GM21723 (cell line): ENCODE data around the gene ABTB2.
A peak's percentile ranks its signal among the peaks of the same experiment; 100 is the strongest.

Experiments used
- ATAC-seq: cut with Tn5 transposase; IDR thresholded peaks from one replicate; pipeline ENCODE4 v1.9.1; 2021; ENCODE audit warnings: mild to moderate bottlenecking, moderate library complexity; ENCODE audit not compliant: unreplicated experiment

The ABTB2 gene

GRCh38 chr11:34243600-34244464 is 114.0 kb downstream of the ABTB2 start:
- ATAC-seq: peak; percentile 76

GRCh38 chr11:34242037-34242625 is 115.7 kb downstream of the ABTB2 start:
- no peak for ATAC-seq

DNA sequence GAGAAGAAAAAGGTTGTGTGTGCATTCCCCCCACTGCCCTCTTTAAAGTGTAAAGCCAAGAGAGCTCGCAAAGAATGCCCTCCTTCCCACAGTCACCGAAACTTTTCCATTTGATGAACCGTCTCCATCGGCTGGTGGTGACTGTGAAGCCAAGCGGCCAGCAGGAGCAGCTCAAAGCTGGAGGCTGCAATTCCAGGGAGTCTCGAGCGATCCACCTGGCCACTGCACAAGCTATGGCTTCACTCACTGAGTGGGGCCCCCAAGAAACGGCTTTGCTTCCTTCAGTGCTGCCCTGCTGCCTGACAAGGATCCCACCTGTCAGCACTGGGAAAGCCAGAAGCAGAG is 117.7 kb downstream of the ABTB2 start:
- ATAC-seq: no peak

DNA sequence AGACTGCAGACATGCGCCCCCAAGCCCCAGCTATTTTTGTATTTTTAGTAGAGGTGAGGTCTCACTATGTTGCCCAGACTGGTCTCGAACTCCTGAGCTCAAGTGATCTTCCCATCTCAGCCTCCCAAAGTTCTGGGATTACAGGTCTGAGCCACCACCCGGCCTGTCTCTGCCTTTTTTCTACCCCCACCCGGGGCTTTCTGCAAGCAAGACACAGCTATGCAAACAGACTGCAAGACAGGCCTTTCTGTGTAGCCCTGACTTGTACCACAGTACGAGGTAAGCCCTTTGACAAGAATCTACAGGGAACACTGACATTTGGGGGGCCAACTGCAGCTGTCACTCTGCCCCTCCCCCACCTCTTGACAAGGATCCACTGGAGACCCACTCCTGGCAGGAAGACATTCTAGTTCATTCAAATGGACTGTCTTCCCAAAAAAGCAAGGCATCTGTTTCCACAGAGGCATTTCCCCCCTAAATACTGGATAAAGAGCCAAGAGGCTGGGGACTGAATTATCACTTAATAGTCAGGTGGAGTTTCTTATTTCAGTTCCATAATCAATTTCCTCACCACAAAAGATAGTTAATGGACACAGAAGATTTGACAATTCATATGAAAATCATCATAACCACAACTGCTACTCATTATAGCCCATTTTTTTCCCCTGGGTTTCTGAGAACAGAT is 118.2 kb downstream of the ABTB2 start:
- no peak for ATAC-seq

GRCh38 chr11:34238966-34239365 is 118.8 kb downstream of the ABTB2 start:
- ATAC-seq: no peak

GRCh38 chr11:34238533-34238932 is 119.3 kb downstream of the ABTB2 start:
- no peak for ATAC-seq

DNA sequence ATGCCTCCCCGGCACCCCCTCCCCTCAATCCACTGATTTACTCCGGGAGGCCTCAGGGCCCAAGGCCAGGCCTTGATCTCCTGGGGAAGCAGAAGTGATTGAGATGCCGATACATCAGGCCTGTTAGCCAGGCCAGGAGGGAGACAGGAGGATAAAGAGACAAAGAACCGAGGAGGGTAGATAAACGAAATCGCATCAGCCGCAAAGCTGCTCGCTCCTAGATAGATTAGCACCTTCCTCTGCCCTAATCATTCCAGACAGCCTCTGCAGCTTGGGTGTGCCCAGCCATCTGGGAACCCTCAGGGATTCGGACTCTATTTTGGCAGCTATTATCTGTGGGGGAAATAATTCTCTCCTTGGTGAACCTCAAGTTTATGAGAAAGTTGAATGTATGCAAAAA is 121.2 kb downstream of the ABTB2 start:
- ATAC-seq: no peak

GRCh38 chr11:34235591-34236071 is 122.2 kb downstream of the ABTB2 start:
- ATAC-seq: no peak

- ATAC-seq: peak; percentile 41
Observed at GRCh38 chr11:34235189-34235588, 122.6 kb downstream of the ABTB2 start.

DNA sequence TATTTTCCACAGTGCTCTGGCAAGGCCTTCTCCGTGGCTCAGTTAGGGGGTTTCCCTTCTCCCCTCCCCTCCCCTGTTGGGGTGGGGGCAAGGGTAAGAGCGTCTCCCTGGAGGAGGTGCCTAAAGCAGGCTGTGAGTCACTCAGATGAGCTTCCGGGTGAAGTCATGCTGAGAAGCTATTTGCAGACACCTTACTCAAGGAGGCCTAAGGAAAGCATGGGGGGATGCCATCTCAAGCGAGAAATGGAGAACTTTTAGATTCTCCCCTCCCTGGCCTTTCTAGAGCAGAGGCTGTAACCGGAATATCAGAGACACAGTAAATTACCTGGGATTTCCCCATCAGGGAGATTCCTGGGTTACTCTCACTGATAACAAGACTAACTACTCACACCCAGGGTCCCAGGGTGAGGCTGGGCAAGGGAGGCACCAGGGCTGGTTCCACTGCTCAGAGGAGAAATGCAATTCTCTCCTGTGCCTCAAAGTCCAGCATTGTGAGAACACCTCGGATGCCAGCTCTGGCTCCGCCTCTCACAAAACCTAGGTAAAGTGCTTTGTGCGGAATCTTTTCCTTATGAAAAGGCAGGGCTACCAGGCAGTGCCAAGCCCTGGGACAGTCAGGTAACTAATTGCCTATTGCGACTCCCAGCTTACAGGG is 123.6 kb downstream of the ABTB2 start:
- peak; percentile 83 for ATAC-seq

GRCh38 chr11:34233215-34233614 is 124.6 kb downstream of the ABTB2 start:
- ATAC-seq: no peak

DNA sequence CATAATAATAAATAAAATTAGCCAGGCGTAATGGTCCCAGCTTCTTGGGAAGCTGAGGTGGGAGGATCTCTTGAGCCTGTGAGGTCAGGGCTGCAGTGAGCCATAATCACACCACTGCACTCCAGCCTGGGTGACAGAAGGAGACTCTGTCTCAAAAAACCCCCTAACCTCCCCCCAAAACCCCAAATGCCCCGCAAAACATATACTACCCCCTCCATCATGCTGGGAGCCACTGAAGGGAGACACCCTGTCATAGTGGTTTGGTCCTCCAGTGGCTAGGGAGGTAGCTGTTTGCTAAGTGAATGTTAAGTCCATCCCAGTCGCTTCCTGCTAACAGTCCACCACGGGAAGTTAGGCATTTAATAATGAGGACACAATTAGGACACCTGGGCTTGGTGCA is 125.0 kb downstream of the ABTB2 start:
- no peak for ATAC-seq

DNA sequence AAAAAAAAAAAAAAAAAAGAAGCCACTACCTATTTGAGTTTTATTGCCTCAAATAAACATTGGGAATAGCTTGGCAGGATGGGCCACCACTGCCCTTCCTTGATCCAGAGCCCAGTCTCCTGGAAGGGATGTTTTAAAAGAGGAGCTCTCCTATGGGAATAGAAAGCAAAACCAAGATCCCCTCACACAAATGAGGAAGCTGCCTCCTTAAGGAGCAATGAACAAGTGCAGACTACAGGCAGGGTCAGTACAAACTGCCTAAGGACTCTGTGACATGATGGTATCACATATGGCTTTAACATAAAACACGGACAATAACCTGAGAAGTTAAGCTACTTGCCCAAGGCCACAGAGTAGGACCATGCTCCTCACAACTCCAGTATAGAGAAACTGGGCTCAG is 131.6 kb downstream of the ABTB2 start:
- no peak for ATAC-seq

GRCh38 chr11:34225091-34225490 is 132.7 kb downstream of the ABTB2 start:
- ATAC-seq: no peak

- ATAC-seq: no peak
Observed at GRCh38 chr11:34224434-34224966, 133.3 kb downstream of the ABTB2 start.

GRCh38 chr11:34223907-34224306 is 133.9 kb downstream of the ABTB2 start:
- ATAC-seq: no peak

- ATAC-seq: no peak
Observed at GRCh38 chr11:34223021-34223813, 134.6 kb downstream of the ABTB2 start.

DNA sequence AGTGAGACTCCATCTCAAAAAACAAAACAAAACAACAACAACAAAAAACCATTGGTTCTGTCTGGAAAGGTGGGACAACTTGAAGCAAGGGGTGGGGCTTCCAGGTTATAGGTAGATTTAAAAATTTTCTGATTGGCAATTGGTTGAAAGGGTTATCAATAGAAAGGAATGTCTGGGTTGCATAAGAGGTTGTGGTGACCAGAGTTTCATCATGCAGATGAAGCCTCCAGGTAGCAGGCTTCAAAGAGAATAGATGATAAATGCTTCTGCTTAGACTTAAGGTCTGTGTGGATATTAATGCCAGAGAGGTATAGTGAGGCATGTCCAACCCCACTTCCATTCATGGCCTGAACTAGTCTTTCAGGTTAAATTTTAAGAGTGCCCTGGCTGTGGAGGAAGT is 135.8 kb downstream of the ABTB2 start:
- ATAC-seq: no peak

- no peak for ATAC-seq
Observed at GRCh38 chr11:34219941-34220370, 137.9 kb downstream of the ABTB2 start.

DNA sequence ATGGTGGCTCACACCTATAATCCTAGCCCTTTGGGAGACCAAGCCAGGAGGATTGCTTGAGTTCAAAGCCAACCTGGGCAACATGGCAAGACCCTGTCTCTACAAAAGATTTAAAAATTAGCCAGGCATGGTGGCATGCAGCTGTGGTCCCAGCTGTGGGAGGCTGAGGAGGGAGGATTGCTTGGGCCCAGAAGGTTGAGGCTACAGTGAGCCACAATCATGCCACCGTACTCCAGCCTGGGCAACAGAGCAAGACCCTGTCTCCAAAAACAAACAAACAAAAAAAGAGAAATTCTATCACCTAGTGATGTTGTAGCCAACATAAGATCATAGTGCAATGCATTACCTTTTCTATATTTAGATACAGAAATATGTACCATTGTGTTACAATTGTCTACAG is 138.5 kb downstream of the ABTB2 start:
- ATAC-seq: no peak
